SK-N-SH treated with all-trans-retinoic acid at 6 μM for 48 hours (cell line): ENCODE results near the gene PLGRKT.
"Not testable (repeated sequence)": the region's sequence is repeated elsewhere in the genome, so short reads cannot be mapped to it uniquely, and the experiment has no call there.

Experiments
- ATAC-seq: fragments of 200-7000 bp; cut with Tn5 transposase; 3 replicates; pipeline ENCODE4 v1.9.1; 2020; ENCODE audit warnings: mild to moderate bottlenecking, moderate library complexity
- ESRRG ChIP-seq: fragments of 250-450 bp; sonication (Bioruptor Pico); IDR thresholded peaks from 2 replicates; pipeline ENCODE4 v1.6.1; 2021; ENCODE audit warnings: mild to moderate bottlenecking
- GLIS3 ChIP-seq: fragments of 250-450 bp; sonication (Bioruptor Pico); IDR thresholded peaks from 2 replicates; pipeline ENCODE4 v1.5.0; 2020; ENCODE audit warnings: mild to moderate bottlenecking, moderate library complexity
- OSR1 ChIP-seq: fragments of 250-450 bp; sonication (Bioruptor Pico); IDR thresholded peaks from 2 replicates; pipeline ENCODE4 v1.8.0; 2022; ENCODE audit warnings: moderate library complexity, mild to moderate bottlenecking, inconsistent platforms
- RARB ChIP-seq: fragments of 250-450 bp; sonication (Bioruptor Pico); IDR thresholded peaks from 2 replicates; pipeline ENCODE4 v1.8.0; 2021; ENCODE audit warnings: mild to moderate bottlenecking, moderate library complexity
- SNAI2 ChIP-seq: fragments of 250-450 bp; sonication (Bioruptor Pico); IDR thresholded peaks from 2 replicates; pipeline ENCODE4 v1.5.0; 2020; ENCODE audit warnings: mild to moderate bottlenecking, moderate library complexity
- TCF4 ChIP-seq: fragments of 250-450 bp; sonication (Bioruptor Pico); IDR thresholded peaks from 2 replicates; pipeline ENCODE4 v1.8.0; 2021; ENCODE audit warnings: mild to moderate bottlenecking, moderate library complexity, borderline replicate concordance
- TOX ChIP-seq: fragments of 250-450 bp; sonication (Bioruptor Pico); IDR thresholded peaks from 2 replicates; pipeline ENCODE4 v1.8.0; 2021; ENCODE audit warnings: mild to moderate bottlenecking, moderate library complexity, borderline replicate concordance
- ZFP30 ChIP-seq: fragments of 450-650 bp; formaldehyde crosslinking; IDR thresholded peaks from 2 replicates; pipeline ENCODE4 v1.5.0; 2022; ENCODE audit warnings: mild to moderate bottlenecking, moderate library complexity
- TF ChIP-seq, protein P1 (sequence below): fragments of 250-450 bp; sonication (Bioruptor Pico); IDR thresholded peaks from 2 replicates; pipeline ENCODE4 v1.5.0; 2020; ENCODE audit warnings: mild to moderate bottlenecking, moderate library complexity
- TF ChIP-seq, protein P2 (sequence below): fragments of 250-450 bp; sonication (Bioruptor Pico); IDR thresholded peaks from 2 replicates; pipeline ENCODE4 v1.5.1; 2021; ENCODE audit warnings: mild to moderate bottlenecking, moderate library complexity
- TF ChIP-seq, protein P3 (sequence below): fragments of 250-450 bp; sonication (Bioruptor Pico); IDR thresholded peaks from 2 replicates; pipeline ENCODE4 v1.8.0; 2021; ENCODE audit warnings: low read depth, mild to moderate bottlenecking, moderate library complexity, borderline replicate concordance

The PLGRKT gene

DNA sequence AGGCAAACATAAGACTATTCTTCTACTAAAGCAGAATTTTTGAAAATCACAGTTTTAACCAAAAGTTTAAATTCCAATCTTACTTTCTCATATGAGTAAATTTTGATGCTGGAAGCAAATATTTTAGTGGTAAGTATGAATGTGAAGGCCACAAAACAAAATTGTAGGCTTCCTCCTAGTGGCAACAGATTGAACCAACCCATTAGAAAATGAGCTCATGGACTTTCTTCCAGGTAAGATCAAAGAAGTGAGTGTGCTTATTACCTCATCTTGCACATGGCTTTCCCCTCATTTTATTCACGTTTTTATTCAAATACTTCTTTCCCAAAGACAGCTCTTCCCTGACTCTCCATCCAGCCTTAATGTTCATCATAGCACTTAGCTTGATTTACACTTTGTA, 116.7 kb downstream of the PLGRKT start:
- TF ChIP-seq ZFP30 (CRISPR knock-in tag), result no peak
- TF ChIP-seq SNAI2, result no peak
- TF ChIP-seq, protein P1, sequence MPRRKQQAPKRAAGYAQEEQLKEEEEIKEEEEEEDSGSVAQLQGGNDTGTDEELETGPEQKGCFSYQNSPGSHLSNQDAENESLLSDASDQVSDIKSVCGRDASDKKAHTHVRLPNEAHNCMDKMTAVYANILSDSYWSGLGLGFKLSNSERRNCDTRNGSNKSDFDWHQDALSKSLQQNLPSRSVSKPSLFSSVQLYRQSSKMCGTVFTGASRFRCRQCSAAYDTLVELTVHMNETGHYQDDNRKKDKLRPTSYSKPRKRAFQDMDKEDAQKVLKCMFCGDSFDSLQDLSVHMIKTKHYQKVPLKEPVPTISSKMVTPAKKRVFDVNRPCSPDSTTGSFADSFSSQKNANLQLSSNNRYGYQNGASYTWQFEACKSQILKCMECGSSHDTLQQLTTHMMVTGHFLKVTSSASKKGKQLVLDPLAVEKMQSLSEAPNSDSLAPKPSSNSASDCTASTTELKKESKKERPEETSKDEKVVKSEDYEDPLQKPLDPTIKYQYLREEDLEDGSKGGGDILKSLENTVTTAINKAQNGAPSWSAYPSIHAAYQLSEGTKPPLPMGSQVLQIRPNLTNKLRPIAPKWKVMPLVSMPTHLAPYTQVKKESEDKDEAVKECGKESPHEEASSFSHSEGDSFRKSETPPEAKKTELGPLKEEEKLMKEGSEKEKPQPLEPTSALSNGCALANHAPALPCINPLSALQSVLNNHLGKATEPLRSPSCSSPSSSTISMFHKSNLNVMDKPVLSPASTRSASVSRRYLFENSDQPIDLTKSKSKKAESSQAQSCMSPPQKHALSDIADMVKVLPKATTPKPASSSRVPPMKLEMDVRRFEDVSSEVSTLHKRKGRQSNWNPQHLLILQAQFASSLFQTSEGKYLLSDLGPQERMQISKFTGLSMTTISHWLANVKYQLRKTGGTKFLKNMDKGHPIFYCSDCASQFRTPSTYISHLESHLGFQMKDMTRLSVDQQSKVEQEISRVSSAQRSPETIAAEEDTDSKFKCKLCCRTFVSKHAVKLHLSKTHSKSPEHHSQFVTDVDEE (CRISPR knock-in tag), result no peak
- ATAC-seq, result no peak

DNA sequence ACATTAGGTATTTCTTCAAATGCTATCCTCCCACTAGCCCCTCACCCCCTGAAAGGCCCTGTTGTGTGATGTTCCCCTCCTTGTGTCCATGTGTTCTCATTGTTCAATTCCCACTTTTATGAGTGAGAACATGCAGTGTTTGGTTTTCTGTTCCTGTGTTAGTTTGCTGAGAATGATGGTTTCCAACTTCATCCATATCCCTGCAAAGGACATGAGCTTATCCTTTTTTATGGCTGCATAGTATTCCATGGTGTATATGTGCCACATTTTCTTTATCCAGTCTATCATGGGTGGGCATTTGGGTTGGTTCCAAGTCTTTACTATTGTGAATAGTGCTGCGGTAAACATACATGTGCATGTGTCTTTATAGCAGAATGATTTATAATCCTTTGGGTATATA, 121.3 kb downstream of the PLGRKT start:
- ATAC-seq, result not testable (repeated sequence)

DNA sequence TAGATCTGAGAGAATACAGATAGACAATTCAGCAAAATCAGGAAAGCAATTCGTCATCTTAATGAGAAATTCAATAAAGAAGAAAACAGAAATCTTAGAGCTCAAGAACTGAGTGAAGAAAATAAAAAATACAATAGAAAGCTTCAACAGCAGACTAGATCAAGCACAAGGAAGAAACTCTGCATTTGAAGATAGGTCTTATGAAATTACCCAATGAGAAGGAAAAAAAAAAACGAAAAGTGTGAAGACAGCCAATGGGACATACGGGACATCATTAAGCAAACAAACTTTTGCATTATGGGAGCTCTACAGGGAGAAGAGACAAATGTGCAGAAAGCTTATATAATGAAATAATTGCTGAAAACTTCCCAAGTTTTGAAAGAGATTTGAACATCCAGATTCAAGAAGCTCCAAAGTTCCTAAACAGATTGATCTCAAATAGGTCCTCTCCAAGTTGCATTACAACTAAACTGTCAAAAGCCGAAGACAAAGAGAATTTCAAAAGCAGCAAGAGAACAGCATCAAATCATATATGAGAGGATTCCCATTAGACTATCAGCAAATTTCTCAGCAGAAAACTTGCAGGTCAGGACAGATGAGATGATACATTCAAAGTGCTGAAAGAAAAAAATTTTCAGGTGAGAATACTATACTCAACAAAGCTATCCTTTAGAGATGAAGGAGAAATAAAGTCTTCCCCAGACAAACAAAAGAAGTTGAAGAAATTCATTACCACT, 122.4 kb downstream of the PLGRKT start:
- TF ChIP-seq TOX (CRISPR knock-in tag), result no peak
- no peak for TF ChIP-seq SNAI2
- no peak for TF ChIP-seq OSR1 (CRISPR knock-in tag)
- TF ChIP-seq, protein P2, sequence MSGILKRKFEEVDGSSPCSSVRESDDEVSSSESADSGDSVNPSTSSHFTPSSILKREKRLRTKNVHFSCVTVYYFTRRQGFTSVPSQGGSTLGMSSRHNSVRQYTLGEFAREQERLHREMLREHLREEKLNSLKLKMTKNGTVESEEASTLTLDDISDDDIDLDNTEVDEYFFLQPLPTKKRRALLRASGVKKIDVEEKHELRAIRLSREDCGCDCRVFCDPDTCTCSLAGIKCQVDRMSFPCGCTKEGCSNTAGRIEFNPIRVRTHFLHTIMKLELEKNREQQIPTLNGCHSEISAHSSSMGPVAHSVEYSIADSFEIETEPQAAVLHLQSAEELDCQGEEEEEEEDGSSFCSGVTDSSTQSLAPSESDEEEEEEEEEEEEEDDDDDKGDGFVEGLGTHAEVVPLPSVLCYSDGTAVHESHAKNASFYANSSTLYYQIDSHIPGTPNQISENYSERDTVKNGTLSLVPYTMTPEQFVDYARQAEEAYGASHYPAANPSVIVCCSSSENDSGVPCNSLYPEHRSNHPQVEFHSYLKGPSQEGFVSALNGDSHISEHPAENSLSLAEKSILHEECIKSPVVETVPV (CRISPR knock-in tag), result no peak
- no peak for TF ChIP-seq ESRRG (CRISPR knock-in tag)
- no peak for TF ChIP-seq GLIS3 (CRISPR knock-in tag)
- TF ChIP-seq RARB (CRISPR knock-in tag), result no peak
- TF ChIP-seq, protein P3, sequence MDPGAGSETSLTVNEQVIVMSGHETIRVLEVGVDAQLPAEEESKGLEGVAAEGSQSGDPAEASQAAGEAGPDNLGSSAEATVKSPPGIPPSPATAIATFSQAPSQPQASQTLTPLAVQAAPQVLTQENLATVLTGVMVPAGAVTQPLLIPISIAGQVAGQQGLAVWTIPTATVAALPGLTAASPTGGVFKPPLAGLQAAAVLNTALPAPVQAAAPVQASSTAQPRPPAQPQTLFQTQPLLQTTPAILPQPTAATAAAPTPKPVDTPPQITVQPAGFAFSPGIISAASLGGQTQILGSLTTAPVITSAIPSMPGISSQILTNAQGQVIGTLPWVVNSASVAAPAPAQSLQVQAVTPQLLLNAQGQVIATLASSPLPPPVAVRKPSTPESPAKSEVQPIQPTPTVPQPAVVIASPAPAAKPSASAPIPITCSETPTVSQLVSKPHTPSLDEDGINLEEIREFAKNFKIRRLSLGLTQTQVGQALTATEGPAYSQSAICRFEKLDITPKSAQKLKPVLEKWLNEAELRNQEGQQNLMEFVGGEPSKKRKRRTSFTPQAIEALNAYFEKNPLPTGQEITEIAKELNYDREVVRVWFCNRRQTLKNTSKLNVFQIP (CRISPR knock-in tag), result no peak
- ATAC-seq, result no peak

DNA sequence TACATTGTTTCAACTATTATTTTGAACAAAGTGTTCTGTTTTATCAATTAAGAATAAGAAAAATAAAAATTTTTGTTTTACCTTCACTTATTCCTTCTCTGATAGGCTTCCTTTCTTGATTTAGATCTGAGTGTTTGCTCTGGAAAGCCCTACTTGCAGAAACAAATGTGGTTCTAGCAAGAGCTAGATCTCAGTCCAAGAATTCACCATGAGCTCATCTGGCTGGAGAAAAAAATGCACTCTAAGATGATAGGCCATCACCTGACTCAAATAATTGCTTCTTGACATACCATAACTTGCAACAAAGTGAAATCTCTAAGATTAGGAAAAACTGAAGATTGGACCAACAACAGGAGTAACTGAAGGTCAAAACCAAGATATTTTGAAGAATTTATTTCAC, 126.9 kb downstream of the PLGRKT start:
- no peak for ATAC-seq
- TF ChIP-seq TCF4 (CRISPR knock-in tag), result no peak
